NCI-H446 treated with DMSO at 0.1 percent for 48 hours (cell line): Measurements from ENCODE around the gene GLI1.
"Not testable (repeated sequence)": the region's sequence is repeated elsewhere in the genome, so short reads cannot be mapped to it uniquely, and the experiment has no call there.

Experiments used
- DNase-seq: peaks from one replicate; lab custom pipeline; 2025; lab: John Stamatoyannopoulos, UW

GLI1 gene

GRCh38 chr12:57476162-57476992 lies 16.8 kb downstream of the GLI1 start:
- DNase-seq, result no peak

GRCh38 chr12:57476993-57477709 lies 17.6 kb downstream of the GLI1 start:
- DNase-seq, result no peak

GRCh38 chr12:57477710-57478681 lies 18.4 kb downstream of the GLI1 start:
- no peak for DNase-seq

GRCh38 chr12:57479043-57479375 lies 19.4 kb downstream of the GLI1 start:
- DNase-seq, result no peak

GRCh38 chr12:57479376-57480115 lies 20.0 kb downstream of the GLI1 start, which contains the start of gene ARHGAP9:
Gene ARHGAP9, minus strand, starts transcription at chr12:57479866. Its CDS starts 460 bp downstream, at chr12:57479406.
- DNase-seq, result no peak

- DNase-seq, result no peak
These were observed 22.1 kb downstream of the GLI1 start for GRCh38 chr12:57481671-57482070.

- no peak for DNase-seq
These were observed 23.9 kb downstream of the GLI1 start for GRCh38 chr12:57483466-57483865.

- DNase-seq, result no peak
These were observed 26.1 kb downstream of the GLI1 start for GRCh38 chr12:57485695-57486094.

GRCh38 chr12:57487055-57487596 lies 27.5 kb downstream of the GLI1 start:
- no peak for DNase-seq

GRCh38 chr12:57487597-57488401 lies 28.2 kb downstream of the GLI1 start, which contains the start of gene MARS1:
Gene MARS1, plus strand, starts transcription at chr12:57488068. Its CDS starts 23 bp downstream, at chr12:57488091.
- DNase-seq, result peak; percentile 92

- DNase-seq, result no peak
These were observed 29.0 kb downstream of the GLI1 start for GRCh38 chr12:57488402-57489156.

GRCh38 chr12:57489157-57489641 lies 29.6 kb downstream of the GLI1 start:
- no peak for DNase-seq

GRCh38 chr12:57490126-57490525 lies 30.5 kb downstream of the GLI1 start:
- DNase-seq, result no peak

GRCh38 chr12:57491393-57492280 lies 32.1 kb downstream of the GLI1 start:
- no peak for DNase-seq

GRCh38 chr12:57495051-57495701 lies 35.6 kb downstream of the GLI1 start:
- not testable (repeated sequence) for DNase-seq

- no peak for DNase-seq
These were observed 37.2 kb downstream of the GLI1 start for GRCh38 chr12:57496822-57497221.

- no peak for DNase-seq
These were observed 37.9 kb downstream of the GLI1 start for GRCh38 chr12:57497223-57498131.
